K562 (cell line): ENCODE data around the gene SLC31A1. TPM values are rescaled to one million over a fixed set of nuclear protein-coding genes. Genes with fewer than 3 reads are reported as not detected.

ENCODE experiments used
- CHD2 ChIP-seq: IDR thresholded peaks from 2 replicates; pipeline ENCODE4 v1.6.1; 2011; ENCODE audit warnings: low read depth, low read length
- CHD4 ChIP-seq: fragments of 200-600 bp; sonication (generic); IDR thresholded peaks from 3 replicates; pipeline ENCODE4 v1.6.1; 2012; ENCODE audit warnings: low read depth, mild to moderate bottlenecking, mixed read lengths, low read length, inconsistent platforms; ENCODE audit not compliant: insufficient read depth, insufficient replicate concordance, poor library complexity, severe bottlenecking
- CREM ChIP-seq: IDR thresholded peaks from 2 replicates; pipeline ENCODE4 v1.6.1; 2014; ENCODE audit warnings: antibody characterized with exemption, low read depth
- E2F4 ChIP-seq: sonication (generic); formaldehyde crosslinking; IDR thresholded peaks from 2 replicates; pipeline ENCODE4 v1.8.0; 2022; ENCODE audit warnings: mild to moderate bottlenecking, low read depth, missing genetic modification reagents
- E2F8 ChIP-seq: fragments of 450-650 bp; IDR thresholded peaks from 2 replicates; pipeline ENCODE4 v1.7.1; 2018; ENCODE audit warnings: mild to moderate bottlenecking, low read depth; ENCODE audit not compliant: partially characterized antibody
- GABPB1 ChIP-seq: sonication (generic); formaldehyde crosslinking; IDR thresholded peaks from 2 replicates; pipeline ENCODE4 v1.8.0; 2022; ENCODE audit warnings: mild to moderate bottlenecking, missing genetic modification reagents
- JUNB ChIP-seq: fragments of 450-650 bp; formaldehyde crosslinking; conservative IDR thresholded peaks from 2 replicates; pipeline ENCODE4 v1.4.0; 2020; ENCODE audit warnings: mild to moderate bottlenecking
- KLF1 ChIP-seq: fragments of 450-650 bp; IDR thresholded peaks from 2 replicates; pipeline ENCODE4 v1.6.1; 2016; ENCODE audit warnings: missing genetic modification characterization, missing compliant biosample characterization
- KLF16 ChIP-seq: IDR thresholded peaks from 2 replicates; pipeline ENCODE4 v1.6.1; 2016; ENCODE audit warnings: antibody characterized with exemption
- MED1 ChIP-seq: sonication (generic); formaldehyde crosslinking; IDR thresholded peaks from 2 replicates; pipeline ENCODE4 v1.8.1; 2023; ENCODE audit warnings: missing genetic modification reagents, borderline replicate concordance
- MLLT1 ChIP-seq, 2 experiments: fragments of 450-650 bp; IDR thresholded peaks; 2 replicates each; pipeline ENCODE4 v1.6.1; 2016
- MTF1 ChIP-seq: fragments of 250-450 bp; sonication (Bioruptor Pico); IDR thresholded peaks from 2 replicates; pipeline ENCODE4 v1.9.0; 2021; ENCODE audit warnings: moderate library complexity, mild to moderate bottlenecking, inconsistent platforms, borderline replicate concordance
- NFRKB ChIP-seq: fragments of 450-650 bp; IDR thresholded peaks from 2 replicates; pipeline ENCODE4 v1.6.1; 2016; ENCODE audit warnings: low read depth
- NRF1 ChIP-seq, 2 experiments: fragments of 450-650 bp; IDR thresholded peaks in 1 of 2; conservative IDR thresholded peaks in 1 of 2; 2 replicates each; pipeline ENCODE4 v1.6.1; 2014; ENCODE audit warnings: mild to moderate bottlenecking in 2 of 2
- PHF21A ChIP-seq: fragments of 450-650 bp; IDR thresholded peaks from 2 replicates; pipeline ENCODE4 v1.6.1; 2017; ENCODE audit warnings: low read depth, borderline replicate concordance
- POLR2AphosphoS5 ChIP-seq: IDR thresholded peaks from 2 replicates; pipeline ENCODE4 v1.6.1; 2011; ENCODE audit warnings: mild to moderate bottlenecking, low read depth, low read length, moderate library complexity; ENCODE audit not compliant: control insufficient read depth, insufficient read depth
- SMARCB1 ChIP-seq: IDR thresholded peaks from 2 replicates; pipeline ENCODE4 v1.6.1; 2011; ENCODE audit warnings: improper control_type of control experiment, low read depth; ENCODE audit not compliant: insufficient read length
- TEAD2 ChIP-seq: fragments of 450-650 bp; IDR thresholded peaks from 2 replicates; pipeline ENCODE4 v1.6.1; 2016; ENCODE audit warnings: missing genetic modification characterization, control low read depth, missing compliant biosample characterization
- YBX1 ChIP-seq: fragments of 450-650 bp; IDR thresholded peaks from 2 replicates; pipeline ENCODE4 v1.7.1; 2016; ENCODE audit warnings: mild to moderate bottlenecking
- ZNF24 ChIP-seq: fragments of 450-650 bp; IDR thresholded peaks from 2 replicates; pipeline ENCODE4 v1.6.1; 2016
- polyA plus RNA-seq, 8 experiments: library from polyadenylated mRNA; depleted of rRNA in 4 of 8; stranded (reverse) in 5 of 8; unstranded in 3 of 8; fragments of >200 nt; fragmentation: Nextera tagmentation in 2 of 8; fragmentation: Illumina TruSeq in 1 of 8; extraction: Ambion mirVana in 2 of 8; extraction: Trizol in 1 of 8; gene quantifications; 2 replicates each; pipeline versions ENCODE4 v1.2.1 to v1.2.3, GENCODE V29; 2011 to 2014; ENCODE audit warnings: inconsistent platforms in 1 of 8, missing spikeins in 1 of 8
- total RNA-seq, 7 experiments: library from RNA; depleted of rRNA in 6 of 7; stranded (reverse); fragments of >200 nt in 6 of 7; fragmentation: Illumina TruSeq in 2 of 7; extraction: Trizol in 2 of 7; gene quantifications; 2 replicates each; pipeline versions ENCODE4 v1.2.1 to v1.2.3, GENCODE V29; 2011 to 2021; ENCODE audit warnings: low replicate concordance in 1 of 7
- TF ChIP-seq, protein P1 (sequence below): sonication (generic); formaldehyde crosslinking; IDR thresholded peaks from 2 replicates; pipeline ENCODE4 v1.5.0; 2020; ENCODE audit warnings: missing genetic modification reagents

The SLC31A1 gene
- total and polyA plus RNA-seq, 9 of the 15 experiments (the other 6 are each of a cell fraction or from before 2014, with no cell fraction given): 15.4 to 40.7 (median 25.9) TPM

- TF ChIP-seq MLLT1 (IDR thresholded peaks at IDR 0.05): peak; percentile 49 to 57; a peak in 1 of 4 replicates
- peak; percentile 77 for TF ChIP-seq E2F8
- peak; percentile 45; the same call in 1 of the 2 replicates for TF ChIP-seq ZNF24
- no peak for TF ChIP-seq JUNB (CRISPR knock-in tag)
- TF ChIP-seq CHD2: 0 out of 2 replicates have a peak, but pooled peaks have one; percentile 13
- TF ChIP-seq, protein P1, sequence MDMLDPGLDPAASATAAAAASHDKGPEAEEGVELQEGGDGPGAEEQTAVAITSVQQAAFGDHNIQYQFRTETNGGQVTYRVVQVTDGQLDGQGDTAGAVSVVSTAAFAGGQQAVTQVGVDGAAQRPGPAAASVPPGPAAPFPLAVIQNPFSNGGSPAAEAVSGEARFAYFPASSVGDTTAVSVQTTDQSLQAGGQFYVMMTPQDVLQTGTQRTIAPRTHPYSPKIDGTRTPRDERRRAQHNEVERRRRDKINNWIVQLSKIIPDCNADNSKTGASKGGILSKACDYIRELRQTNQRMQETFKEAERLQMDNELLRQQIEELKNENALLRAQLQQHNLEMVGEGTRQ (CRISPR knock-in tag): peak; percentile 35; the same call in 1 of the 2 replicates
- TF ChIP-seq PHF21A: no peak
- 0 out of 2 replicates have a peak, but pooled peaks have one; percentile 29 for TF ChIP-seq E2F4 (CRISPR knock-in tag)
- TF ChIP-seq SMARCB1: no peak
- no peak for TF ChIP-seq YBX1
- no peak for TF ChIP-seq MTF1
- no peak for TF ChIP-seq MED1 (CRISPR knock-in tag)
- peak; percentile 37; the same call in 1 of the 2 replicates for TF ChIP-seq NFRKB
- TF ChIP-seq NRF1 (conservative IDR thresholded peaks at IDR 0.05 in 1 of 2, IDR thresholded peaks at IDR 0.05 in 1 of 2): peak; percentile 80 to 84
- TF ChIP-seq POLR2AphosphoS5: peak; percentile 61; the same call in 1 of the 2 replicates
- TF ChIP-seq GABPB1 (CRISPR knock-in tag): peak; percentile 65
- 0 out of 2 replicates have a peak, but pooled peaks have one; percentile 20 for TF ChIP-seq KLF1
- TF ChIP-seq KLF16: no peak
- no peak for TF ChIP-seq CHD4
- TF ChIP-seq CREM: peak; percentile 91
- TF ChIP-seq TEAD2 (tag): no peak
Measured at GRCh38 chr9:113221003-113221799, at the start of gene SLC31A1, which contains the start of gene FKBP15 (continued).
